Stomach smooth muscle (tissue), 2 donors: ENCODE results near the gene PA2G4.

Experiments
- H3K27ac ChIP-seq: one replicate; pipeline ENCODE4 v1.7.0; 2013; ENCODE audit warnings: mild to moderate bottlenecking, low read length, inconsistent platforms
- H3K27me3 ChIP-seq, 2 donors: one replicate each; pipeline ENCODE4 v1.7.0; 2013; ENCODE audit warnings: low read length in 2 of 2; ENCODE audit not compliant: insufficient read depth in 2 of 2, control insufficient read depth in 1 of 2
- H3K36me3 ChIP-seq, 2 donors: one replicate each; pipeline ENCODE4 v1.7.0; 2013; ENCODE audit warnings: low read length in 2 of 2; ENCODE audit not compliant: control insufficient read depth in 2 of 2, insufficient read depth in 2 of 2
- H3K4me1 ChIP-seq: one replicate; pipeline ENCODE4 v1.7.0; 2013; ENCODE audit warnings: low read length; ENCODE audit not compliant: control insufficient read depth, insufficient read depth
- H3K4me3 ChIP-seq, 2 donors: one replicate each; pipeline ENCODE4 v1.7.0; 2013; ENCODE audit warnings: low read length in 2 of 2
- H3K9ac ChIP-seq, 2 donors: one replicate each; pipeline ENCODE4 v1.7.0; 2013; ENCODE audit warnings: low read length in 2 of 2, mild to moderate bottlenecking in 1 of 2
- H3K9me3 ChIP-seq, 2 donors: one replicate each; pipeline ENCODE4 v1.7.0; 2013; ENCODE audit warnings: low read length in 2 of 2; ENCODE audit not compliant: control insufficient read depth in 2 of 2
- donor health status: healthy.
- donor health status: Pancreatic carcinoma.

Gene PA2G4

DNA sequence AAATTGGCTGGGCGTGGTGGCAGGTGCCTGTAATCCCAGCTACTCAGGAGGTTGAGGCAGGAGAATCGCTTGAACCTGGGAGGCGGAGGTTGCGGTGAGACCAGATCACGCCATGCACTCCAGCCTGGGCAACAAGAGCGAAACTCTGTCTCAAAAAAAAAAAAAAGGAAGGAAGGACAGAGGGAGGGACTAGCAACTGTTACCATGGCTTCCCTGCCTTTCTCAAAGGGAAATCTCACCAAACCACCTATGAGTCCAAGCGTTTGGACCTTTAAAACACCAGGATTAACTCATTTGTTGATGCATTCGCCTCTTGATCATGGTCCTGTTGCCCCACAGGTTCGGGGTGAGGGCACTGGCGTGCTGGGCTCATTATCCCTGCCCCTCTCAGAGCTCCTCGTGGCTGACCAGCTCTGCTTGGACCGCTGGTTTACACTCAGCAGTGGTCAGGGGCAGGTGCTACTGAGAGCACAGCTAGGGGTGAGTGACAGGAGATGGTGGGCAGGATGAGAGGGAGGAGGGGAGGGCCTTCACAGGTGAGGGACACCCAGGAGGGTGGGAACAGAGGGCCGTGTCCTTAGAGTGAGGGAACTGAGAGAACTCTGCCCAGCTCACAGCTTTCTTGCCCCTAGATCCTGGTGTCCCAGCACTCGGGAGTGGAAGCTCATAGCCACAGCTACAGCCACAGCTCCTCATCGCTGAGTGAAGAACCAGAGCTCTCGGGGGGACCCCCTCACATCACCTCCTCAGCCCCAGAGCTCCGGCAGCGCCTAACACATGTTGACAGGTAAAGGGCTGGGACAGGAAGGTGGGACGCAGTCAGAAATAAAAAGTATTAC, 37.8 kb downstream of the PA2G4 start:
- Histone ChIP-seq H3K4me1 (peaks cover 3% of the 10 kb centered on the region), H3K36me3 (peaks cover 56 to 57% of the 10 kb centered on the region in 2 donors), H3K9ac (no peak overlapping the region), H3K27ac (no peak overlapping the region), H3K27me3 (no peaks in the 10 kb centered on the region), H3K4me3 (peak overlapping the region in 1 of 2 donors; percentile 8), H3K9me3 (no peaks in the 10 kb centered on the region)

DNA sequence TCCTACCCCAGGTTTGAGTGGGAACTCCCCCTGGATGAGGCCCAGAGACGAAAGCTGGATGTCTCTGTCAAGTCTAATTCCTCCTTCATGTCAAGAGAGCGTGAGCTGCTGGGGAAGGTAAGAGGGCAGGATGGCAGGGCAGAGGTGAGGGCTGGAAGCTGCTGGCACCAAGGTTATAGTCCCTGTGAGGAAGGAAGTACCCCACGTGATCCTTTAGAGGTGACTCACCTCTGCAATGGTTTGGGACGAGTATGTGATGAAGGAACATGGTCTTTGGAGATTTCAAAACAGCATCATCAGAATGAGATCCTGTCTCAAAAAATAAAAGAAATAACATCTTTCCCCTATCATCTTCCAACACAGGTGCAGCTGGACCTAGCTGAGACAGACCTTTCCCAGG, 38.9 kb downstream of the PA2G4 start:
- Histone ChIP-seq H3K4me3 (no peak overlapping the region), H3K27me3 (no peaks in the 10 kb centered on the region), H3K27ac (no peak overlapping the region), H3K36me3 (peaks cover 45 to 47% of the 10 kb centered on the region in 2 donors), H3K4me1 (peaks cover 3% of the 10 kb centered on the region), H3K9me3 (no peaks in the 10 kb centered on the region), H3K9ac (no peak overlapping the region)

DNA sequence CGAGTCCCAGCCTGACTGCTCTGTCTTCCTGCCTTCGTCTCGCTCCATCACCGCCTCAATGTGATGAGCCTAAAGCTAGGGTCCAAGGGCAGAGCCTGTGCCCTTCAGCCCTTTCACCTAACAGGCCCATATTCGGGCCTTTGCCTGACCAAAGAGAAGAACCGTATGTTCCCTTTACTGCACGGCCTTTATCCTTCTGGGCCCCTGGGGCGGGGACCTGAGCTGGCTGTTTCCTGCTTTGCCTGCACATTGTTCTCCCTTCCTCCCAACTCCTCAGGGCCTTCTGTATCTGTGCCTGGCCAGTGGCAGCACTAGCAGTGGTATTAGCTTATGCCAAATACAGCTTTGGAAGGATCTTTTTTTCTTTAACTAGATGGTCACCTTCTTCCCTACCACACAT, 39.5 kb downstream of the PA2G4 start:
- H3K4me3 ChIP-seq: no peak overlapping the region
- H3K9ac ChIP-seq: no peak overlapping the region
- H3K9me3 ChIP-seq: no peaks in the 10 kb centered on the region
- H3K27me3 ChIP-seq: no peaks in the 10 kb centered on the region
- H3K4me1 ChIP-seq: peaks cover 3% of the 10 kb centered on the region
- peaks cover 40% of the 10 kb centered on the region in 2 donors for H3K36me3 ChIP-seq
- H3K27ac ChIP-seq: no peak overlapping the region

DNA sequence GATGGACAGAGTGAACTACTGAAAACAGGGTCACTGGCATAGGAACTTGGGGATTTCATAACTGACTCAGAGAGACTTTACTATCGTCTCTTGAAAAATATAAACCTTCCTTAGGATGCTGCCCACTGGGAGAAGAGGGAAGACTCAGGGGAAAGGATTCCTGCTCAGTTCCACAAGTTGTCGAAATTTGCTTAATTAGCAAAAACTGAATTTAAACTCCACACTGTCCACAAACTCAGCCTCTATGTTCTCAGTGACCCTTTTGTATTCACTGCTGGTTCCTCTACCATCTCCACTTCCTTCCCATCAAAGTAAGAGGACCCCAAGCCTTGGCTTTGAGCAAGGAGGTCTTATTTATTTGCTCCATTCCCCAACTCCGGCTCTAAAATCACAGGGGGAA, 40.9 kb downstream of the PA2G4 start:
- no peak overlapping the region for H3K4me3 ChIP-seq
- H3K9me3 ChIP-seq: no peaks in the 10 kb centered on the region
- H3K27me3 ChIP-seq: no peaks in the 10 kb centered on the region
- no peak overlapping the region for H3K9ac ChIP-seq
- no peak overlapping the region for H3K27ac ChIP-seq
- peaks cover 3% of the 10 kb centered on the region for H3K4me1 ChIP-seq
- peaks cover 35 to 40% of the 10 kb centered on the region in 2 donors for H3K36me3 ChIP-seq

DNA sequence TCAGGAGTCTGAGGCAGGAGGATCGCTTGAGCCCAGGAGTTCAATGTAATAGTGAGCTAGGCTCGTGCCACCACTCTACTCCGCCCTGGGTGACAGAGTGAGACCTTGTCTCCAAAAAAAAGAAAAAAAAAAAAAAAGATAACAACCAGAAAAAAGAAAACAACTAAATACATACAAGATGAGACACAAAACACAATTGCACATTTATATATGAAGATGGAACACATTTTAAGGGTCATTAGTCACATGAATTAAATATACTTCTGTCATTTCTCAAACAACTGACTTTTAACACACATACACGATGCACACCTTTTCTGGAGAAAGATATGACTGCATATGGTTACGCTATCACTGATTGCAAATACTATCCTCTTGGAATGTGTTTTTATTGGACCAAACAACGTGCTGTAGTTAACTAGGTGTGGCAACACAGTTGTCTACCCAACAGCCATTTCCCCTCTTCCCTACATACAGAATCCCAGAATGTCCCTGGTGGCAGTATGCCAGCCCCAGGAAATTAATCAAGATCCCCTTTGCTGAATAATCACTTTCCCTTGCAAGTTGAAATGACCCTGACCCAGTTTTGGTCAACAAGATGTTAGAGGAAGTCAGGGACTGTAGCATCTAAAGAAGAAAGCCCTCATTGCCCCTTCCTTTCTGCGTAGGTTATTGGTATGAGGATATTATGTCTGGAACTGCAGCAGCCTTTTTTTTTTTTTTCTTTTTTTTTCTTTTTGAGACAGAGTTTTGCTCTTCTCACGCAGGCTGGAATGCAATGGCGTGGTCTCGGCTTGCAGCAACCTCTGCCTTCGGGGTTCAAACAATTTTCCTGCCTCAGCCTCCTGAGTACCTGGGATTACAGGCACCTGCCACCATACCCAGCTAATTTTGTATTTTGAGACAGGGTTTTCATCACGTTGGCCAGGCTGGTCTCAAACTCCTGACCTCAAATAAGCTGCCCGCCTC, 42.4 kb downstream of the PA2G4 start:
- H3K27me3 ChIP-seq: no peaks in the 10 kb centered on the region
- H3K27ac ChIP-seq: no peak overlapping the region
- no peaks in the 10 kb centered on the region for H3K9me3 ChIP-seq
- H3K9ac ChIP-seq: no peak overlapping the region
- no peak overlapping the region for H3K4me3 ChIP-seq
- peaks cover 29 to 34% of the 10 kb centered on the region in 2 donors for H3K36me3 ChIP-seq
- H3K4me1 ChIP-seq: peaks cover 8% of the 10 kb centered on the region

DNA sequence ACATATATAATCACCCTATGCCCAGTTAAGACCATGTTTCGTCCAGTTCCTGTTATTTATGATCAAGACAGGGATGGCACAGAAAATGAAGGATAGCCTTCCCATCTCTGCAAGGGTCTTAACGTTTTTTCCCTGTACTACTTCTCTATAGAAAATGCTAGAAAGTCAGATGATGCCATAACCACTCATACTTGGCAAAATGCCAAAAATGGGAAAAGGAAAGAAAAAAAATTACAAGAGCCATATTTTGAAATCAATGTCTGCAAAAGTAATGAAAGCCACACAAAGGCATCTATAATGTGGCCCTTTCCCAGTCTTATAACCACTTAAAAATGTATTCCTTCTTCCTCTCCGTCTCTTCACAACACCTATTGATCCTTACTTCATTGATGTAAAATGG, 46.2 kb downstream of the PA2G4 start:
- Histone ChIP-seq H3K27me3 (no peaks in the 10 kb centered on the region), H3K36me3 (no peaks in the 10 kb centered on the region), H3K9me3 (no peaks in the 10 kb centered on the region), H3K9ac (no peak overlapping the region), H3K27ac (no peak overlapping the region), H3K4me3 (no peak overlapping the region), H3K4me1 (peaks cover 22% of the 10 kb centered on the region)

DNA sequence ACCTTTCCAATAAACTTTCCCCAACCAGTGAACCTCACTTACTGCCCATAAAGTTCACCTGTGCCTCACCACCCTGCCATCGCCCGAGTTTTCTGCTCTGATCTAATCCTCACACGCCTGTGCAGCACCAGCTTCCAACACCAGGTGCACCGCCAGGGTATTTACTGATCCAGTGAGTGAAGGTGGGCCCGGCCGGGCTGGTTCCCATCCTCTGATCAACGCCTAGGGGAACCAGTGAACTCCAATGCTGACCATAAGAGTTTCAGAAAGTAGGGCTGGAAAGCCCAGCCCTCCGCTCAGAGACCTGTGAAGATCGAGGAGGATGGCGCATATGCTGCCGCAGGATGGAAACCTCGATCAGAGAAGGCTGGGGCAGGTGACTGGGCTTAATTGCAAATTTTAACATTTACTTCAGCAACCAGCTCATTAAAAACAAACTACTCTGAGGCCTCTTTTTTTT, 47.3 kb downstream of the PA2G4 start:
- peak overlapping the region; percentile 85 for H3K27ac ChIP-seq
- peak overlapping the region; percentile 74 to 80 for H3K4me3 ChIP-seq
- peaks cover 22% of the 10 kb centered on the region for H3K4me1 ChIP-seq
- no peaks in the 10 kb centered on the region for H3K27me3 ChIP-seq
- no peaks in the 10 kb centered on the region for H3K36me3 ChIP-seq
- peak overlapping the region; percentile 71 to 78 for H3K9ac ChIP-seq
- H3K9me3 ChIP-seq: no peaks in the 10 kb centered on the region

DNA sequence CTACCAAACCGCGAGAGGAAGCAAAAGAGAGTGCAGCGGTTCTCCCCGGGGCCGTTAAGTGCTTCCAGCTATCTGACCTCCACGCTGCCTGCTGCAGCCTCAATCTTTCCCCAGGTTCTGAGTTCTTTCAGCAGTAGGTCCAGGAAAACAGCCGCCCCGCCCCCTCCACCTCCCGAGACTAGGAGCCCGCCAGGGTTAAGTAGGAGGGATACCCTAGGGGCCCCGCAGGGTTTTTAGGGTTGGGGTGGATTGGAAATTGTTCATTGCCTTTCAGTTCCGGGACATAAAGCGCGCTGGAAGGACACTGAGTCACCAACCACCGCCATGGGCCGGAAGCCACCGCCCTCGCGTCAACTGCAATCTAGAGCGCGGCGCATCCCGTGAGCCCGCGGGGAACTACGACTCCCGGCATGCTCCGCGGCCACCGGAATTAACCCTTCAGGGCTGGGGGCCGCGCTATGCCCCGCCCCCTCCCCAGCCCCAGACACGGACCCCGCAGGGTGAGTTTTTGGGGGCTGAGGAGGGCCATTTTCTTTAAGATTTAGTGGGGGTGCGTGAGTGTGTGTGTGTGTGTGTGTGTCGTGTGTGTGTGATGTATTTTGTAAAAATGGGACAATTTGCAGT, 47.9 kb downstream of the PA2G4 start, which contains the start of gene MYL6B:
TSS of gene MYL6B (plus strand) at position 456 of the 624 bp plus-strand sequence. CDS start 1,332 bp downstream, outside the sequence.
- Histone ChIP-seq H3K4me3 (peak within 1 kb of the TSS; percentile 74 to 80), H3K4me1 (peaks cover 24% of the 10 kb centered on the region), H3K36me3 (no peaks in the 10 kb centered on the region), H3K27ac (peak within 1 kb of the TSS; percentile 85), H3K9ac (peak within 1 kb of the TSS; percentile 71 to 78), H3K27me3 (no peaks in the 10 kb centered on the region), H3K9me3 (no peaks in the 10 kb centered on the region)

DNA sequence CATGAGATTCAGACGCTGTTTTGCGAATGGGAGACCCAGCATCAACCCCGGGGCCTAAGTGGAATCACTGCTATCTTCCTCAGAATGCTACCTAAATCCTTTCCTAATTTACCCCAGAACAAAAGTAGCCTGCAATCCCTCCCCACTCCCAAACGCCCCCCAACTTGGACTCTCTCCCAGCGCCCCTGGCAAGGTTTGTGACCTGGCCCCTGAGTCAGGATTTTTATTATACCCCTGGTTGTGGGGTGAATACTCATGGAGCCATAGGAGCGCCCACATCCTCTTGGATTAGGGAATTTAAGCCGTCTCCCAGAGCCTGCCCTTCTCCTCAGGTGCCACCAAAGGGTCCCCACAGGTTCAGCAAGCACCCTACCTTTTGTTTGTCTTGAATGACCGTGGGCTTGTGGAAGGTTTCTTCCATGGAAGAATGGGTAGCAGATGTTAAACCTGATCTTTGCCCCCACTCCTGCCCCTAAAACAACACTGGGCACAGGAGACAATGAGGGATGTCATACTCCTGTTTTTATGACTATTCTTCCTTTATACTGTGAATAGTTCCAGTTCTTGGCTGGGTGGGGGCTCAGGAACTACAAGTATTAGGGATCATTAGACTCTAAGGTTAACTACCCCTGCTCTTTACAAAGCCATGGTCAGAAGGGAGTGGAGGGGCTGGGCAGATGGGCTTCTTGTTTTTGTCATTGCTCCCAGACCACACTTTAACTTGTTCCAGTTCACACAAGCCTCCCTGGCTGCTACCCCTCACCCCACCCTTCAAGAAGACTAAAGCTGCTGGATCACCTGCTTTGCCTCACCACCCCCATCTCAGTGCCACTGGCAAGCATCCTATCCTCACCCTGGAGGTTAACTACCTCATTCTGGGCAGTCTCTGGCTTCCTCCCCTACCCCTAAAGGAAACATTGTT, 48.7 kb downstream of the PA2G4 start:
- Histone ChIP-seq H3K27ac (peak overlapping the region; percentile 85), H3K36me3 (no peaks in the 10 kb centered on the region), H3K9ac (peak overlapping the region; percentile 71 to 78)

More for the DNA sequence above, 48.7 kb downstream of the PA2G4 start:
- Histone ChIP-seq H3K4me1 (peaks cover 28% of the 10 kb centered on the region), H3K9me3 (no peaks in the 10 kb centered on the region), H3K4me3 (peak overlapping the region; percentile 74 to 80), H3K27me3 (no peaks in the 10 kb centered on the region)
